ENCODE results near the gene FAM124A.

FAM124A gene

DNA sequence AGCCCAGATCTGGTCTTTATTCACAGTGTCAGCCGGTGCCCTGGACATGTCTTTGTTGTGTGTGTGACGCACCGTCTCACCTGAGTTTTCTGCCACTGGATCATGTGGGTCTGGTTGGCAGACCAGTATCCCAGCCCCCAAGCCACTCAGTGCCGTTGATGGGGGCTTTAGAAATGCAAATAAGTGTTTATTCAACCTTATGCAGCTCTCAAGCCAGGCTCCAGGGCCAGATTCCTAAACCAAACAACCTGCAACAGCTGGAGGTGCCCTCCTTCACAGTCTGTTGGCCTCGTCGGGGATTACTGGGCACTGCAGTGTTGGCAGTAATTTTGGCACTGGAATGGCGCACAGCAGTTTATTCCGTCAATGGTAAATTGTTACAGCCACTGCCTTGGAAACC is 21.6 kb downstream of the FAM124A start:
- no peak for DNase-seq

DNA sequence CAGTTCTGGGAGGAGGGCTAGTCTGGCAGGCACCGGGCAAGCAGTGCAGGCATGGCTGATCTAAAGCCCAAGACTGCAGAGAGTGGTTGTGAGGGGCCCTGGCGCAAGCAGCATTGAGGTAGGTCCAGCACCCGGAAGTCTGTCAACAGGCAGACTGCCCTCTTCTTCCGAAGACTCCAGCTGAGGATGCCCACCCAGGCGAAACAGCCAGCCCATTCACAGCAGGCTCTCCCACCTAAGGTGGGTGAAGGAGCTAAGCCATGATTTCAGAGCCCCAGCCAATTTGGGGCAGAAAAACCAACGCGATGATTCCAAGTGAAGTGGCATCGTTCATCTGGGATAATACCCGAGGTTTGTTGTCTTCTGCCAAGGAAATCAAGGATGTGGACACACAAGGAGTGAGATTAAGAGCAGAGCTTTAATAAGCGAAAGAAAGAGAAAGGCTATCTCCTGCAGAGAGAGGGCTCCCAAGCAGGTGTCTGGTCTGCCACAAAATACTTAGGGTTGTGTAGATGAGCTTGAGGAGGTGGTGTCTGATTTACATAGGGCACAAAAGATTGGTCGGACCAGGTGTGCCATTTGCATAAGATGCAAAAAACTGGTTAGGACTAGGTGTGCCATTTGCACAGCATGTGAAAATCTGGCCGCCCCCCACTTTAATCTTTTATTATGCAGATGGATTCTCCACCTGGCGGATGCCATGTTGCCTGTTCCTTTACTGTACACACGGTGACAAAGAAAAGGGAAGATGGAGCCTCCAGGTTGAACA is 22.6 kb downstream of the FAM124A start:
- DNase-seq: no peak

DNA sequence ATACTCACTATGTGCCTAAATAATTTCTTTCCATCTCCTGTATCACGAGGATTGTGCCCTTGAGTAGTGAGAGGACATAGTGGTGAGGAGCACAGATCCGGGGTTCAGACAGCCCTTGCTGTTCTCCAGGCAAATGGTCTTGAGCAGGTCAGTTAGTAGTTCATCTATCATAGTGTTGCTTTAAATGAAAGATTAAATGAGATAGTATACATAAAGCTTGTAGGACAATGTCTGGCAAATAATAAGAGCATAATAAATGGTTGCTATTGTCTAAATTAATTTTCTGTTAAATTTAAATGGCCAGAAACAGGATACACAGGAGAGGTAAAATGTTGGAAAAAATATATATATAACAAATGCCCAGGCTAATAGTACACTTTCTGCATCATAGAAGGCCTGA is 23.4 kb downstream of the FAM124A start:
- DNase-seq: no peak

DNA sequence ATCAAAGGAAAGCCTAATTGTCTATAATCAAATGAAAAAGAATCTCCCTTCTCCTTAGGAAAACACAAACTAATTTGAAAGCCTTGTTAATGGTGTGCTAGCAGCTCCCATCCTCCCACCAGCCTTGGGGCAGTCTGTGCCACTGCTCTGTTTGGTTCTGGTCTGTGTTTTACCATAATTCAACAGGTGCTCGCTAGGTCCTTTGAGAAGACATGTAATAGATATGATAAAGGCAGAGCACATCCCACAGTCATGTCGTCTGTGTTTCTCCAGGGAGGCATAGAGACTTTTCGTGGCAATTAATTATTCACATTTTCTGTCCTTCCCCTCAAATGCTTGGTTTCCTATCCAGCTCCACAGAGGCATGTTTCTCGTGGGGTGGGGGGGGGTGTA is 23.8 kb downstream of the FAM124A start:
- no peak for DNase-seq

DNA sequence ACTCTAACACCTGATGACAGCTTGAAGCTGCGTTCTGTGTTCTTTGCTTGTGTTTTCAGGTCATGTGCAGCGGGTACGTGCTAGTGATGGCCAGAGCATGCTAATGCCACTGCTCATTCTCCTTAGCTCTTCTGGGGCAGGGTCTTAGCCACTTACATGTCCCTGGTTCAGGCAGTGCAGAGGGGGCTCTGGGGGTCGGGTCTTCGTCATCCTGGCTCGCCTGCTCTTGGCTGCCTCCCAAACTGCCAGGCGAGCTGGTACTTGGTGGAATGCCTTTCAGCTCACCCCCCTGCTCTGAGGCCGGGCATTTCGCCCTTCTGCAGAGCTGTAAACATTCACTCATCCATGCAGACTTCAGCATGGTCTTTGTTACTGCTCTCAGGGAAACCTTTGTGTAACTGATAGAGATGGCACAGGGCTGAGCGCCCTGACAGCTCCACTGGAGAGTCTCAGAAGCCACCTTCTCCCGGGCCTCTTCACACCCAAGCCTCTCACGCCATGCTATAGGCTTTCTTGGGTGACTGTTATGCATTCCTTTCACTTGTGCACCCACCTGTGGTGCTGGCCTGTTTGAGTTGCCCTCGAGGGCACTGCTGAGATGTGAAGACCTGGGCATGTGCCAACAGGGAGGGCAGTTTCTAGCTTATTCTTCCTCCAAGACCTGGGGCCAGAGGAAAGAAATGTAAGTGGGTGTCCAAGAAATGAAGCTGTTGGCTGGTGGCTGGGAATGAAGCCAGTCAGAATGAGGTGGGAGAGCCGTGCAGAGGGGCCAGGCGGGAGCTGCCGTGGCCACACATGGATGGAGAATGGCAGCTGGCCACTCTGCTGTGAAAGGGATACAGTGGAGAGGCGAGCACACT is 24.4 kb downstream of the FAM124A start:
- DNase-seq: no peak

DNA sequence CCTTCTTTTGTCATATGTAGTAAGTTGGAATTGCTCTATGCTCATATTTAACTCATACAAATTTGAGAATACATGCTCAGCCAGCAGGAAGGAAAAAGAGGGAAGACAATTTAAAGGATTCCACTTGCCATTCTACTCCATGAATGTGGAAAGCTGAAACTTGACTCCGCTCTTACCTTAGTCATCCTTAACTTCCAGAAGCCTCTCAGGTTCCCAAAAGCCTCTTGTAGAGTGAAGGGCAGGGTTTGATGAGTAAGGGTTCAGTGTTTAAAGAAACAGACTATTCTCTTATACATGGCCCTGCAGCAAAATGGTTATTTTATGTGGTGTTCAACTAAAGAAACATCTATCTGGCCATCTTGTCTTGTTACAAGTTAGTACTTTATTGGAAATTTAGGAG is 27.1 kb downstream of the FAM124A start:
- no peak for DNase-seq

- no peak for DNase-seq
These were observed 27.9 kb downstream of the FAM124A start for GRCh38 chr13:51249770-51250741.

GRCh38 chr13:51251480-51251879 is 29.3 kb downstream of the FAM124A start:
- no peak for DNase-seq

- DNase-seq: no peak
These were observed 30.8 kb downstream of the FAM124A start for GRCh38 chr13:51252954-51253532.

- DNase-seq: no peak
These were observed 33.4 kb downstream of the FAM124A start for GRCh38 chr13:51255556-51255955.

- no peak for DNase-seq
These were observed 35.0 kb downstream of the FAM124A start for GRCh38 chr13:51257187-51257586.

DNA sequence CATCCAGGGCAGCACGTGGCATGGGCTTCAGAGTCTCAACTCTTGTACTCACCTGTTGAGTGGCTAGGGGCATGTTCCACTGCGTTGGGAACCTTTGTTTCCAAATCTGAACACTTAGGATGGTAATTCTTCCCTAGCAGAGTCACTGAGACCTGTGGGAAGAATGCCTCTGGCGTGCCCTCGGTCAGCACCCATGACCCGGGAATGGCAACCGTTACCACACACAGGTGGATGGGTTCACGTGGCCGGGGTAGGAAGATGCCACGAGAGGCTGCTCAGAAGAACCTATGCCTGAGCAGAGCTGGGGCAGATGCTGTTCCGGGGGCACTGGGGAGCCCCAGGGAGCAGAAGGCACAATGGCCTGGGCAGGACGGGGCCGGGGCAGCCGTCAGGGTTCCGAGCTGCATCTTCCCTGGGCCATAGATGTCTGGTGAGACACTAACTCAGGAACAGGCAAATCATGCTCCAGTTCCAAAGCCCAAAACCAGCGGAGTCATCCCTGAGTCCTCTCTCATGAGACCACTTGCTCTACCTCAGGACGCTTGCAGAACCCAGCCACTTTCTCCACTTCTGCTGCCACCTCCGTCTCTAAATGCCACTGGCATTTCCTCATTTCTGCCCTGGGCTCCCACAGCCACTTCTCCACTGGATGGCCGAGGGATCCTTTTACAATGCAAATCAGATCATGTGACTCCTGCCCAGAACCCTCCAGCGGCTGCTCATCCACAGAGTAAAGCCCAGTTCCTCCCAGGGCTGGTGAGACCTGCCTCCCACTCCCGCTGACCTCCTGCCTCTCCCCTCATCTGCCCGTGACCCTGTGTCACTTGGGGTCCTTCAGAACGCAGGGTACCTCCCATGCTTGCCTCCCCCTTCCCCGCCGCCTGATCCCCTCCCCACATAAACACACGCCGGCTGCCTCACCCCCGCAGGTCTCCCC is 36.7 kb downstream of the FAM124A start:
- no peak for DNase-seq

DNA sequence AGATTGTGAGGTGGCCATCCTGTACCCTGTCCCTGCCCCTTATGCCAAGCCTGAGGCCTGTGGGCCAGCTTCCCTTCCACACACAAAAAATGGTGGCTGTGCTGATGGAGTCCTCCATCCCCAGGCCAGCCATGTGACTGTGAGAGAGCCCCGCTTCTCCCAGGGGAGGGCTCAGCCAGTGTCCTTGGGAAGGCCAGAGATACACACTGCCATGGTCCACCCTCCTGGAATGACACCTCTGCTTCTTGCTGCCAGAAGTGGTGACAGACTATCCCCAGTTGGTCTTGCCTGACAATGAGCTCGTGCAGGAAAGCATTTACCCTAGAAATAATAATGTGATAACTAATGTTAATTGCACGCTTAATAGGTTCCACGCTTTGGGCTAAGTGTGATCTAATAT is 38.0 kb downstream of the FAM124A start:
- DNase-seq: no peak

DNA sequence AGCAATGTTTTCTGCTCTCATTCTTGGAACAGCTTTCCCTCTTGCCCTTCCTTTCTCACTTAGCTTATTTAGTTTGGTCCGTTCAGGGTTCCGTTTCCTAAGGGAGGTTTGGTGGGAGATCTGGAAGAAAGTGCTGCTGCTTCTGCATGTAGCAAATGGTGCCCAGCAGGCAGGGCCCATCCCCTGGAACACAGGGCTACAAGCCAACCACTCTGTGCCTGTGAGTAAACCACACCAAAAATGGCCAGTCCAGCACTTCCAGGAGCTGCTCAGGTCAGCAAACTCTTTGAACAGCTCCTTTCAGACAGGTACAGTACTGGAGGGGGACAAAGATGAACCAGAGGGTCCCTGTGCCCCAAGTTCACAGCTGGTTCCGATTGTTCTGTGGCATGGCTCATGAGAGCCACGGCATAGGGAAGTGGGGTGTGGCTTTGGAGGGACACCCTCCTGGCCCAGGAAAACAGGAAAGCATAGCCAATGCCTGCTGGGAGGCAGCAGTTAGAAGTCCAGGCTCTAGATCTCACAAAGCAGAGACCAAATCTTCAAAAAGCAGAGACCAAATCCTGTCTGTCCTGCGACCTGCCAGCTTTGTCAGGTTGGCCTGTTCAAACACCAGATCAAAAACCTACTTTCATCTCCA is 39.5 kb downstream of the FAM124A start:
- DNase-seq: no peak

DNA sequence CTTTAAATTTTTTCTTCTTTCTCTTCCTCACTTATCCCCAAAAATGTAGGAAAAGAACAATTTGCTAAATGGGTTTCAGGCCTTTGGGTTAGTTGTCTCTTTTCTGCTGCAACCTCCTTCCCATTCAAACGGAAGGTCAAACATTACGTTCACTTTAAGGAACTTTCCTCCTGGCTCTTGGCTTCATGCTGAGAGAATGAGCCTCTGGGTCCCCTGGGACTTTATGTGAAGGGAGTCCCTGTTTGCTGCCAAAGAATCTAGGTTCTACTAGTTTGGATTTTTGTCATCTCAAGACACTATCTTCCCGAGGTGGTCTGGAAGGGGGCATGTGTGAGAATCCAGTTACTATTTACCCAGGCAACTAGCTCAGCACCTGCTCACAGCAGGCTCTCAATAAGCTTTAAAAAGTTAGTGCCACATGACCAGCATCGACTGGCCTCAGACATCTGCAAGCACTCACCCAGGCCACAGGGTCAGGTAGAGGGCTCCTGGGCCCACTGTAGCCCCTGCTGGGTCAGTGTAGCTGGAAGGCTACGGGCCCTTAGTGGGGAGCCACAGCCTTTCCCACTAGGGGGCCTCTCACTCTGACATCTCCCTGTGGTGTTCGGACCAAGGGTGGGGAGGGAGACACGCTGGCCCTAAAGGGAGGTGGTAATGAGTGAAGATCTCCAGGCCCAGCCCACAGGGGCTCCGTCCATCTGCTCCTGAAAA is 40.5 kb downstream of the FAM124A start:
- peak; percentile 5 for DNase-seq

DNA sequence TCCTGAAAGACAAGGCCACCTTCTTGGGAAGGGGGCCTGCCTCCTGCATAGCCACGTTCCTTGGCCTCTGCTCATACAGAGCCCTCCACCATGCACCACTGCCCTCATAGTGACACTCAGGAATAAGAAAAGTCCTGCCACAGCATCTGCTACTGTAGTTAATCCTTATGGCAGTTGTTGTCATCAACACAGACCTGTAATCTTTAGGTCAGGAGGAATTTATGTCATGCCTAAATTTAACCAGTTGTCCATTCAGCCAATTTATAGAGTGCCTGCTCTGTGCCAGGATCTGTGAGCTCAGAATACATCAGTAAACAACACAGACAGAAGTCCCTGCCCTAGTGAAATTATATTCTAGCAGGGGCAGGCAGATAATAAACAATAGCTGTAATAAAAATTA is 44.4 kb downstream of the FAM124A start:
- no peak for DNase-seq

DNA sequence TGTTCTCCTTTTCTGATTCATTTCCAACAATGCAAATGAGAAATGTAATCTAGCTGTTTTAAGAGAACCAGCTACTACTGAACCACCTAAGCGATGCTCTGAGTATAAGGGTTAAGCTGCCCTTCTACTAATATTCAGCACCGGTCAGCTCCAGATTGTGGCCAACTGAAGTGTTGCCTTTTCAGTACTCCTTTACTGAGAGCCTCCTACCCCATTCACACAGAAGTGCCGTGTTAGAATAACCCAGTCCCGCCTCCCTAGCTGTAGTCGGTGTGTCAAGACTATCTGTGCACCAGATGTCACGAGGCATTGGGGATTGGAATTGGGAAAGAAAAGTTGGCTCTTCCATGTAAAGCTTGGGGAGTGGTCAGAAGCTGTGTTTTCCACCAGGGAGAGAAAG is 45.4 kb downstream of the FAM124A start:
- DNase-seq: no peak

DNA sequence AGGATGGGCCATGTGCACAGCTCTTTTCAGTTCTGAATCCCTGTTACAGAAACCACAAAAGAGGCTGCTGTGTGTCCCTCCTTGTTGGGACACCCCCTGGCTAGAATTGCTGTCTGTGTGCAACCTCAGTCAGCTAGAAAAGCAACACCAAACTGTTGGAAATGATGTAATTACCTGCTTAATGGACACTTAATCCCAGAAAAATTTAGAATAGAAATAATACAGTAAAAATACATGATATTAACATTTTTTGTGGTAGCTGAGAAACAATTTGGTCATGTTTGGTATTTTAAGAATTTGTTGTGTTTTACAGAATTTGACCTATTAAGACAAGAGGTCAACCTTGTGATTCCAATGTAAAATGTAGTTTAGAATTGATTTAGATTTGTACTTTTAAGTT is 46.8 kb downstream of the FAM124A start:
- DNase-seq: no peak

- no peak for DNase-seq
These were observed 48.6 kb downstream of the FAM124A start for GRCh38 chr13:51270623-51271415.

Data from RPMI8226 (cell line).